Right lobe of liver (tissue), 6 donors: ENCODE results near the gene KIAA1614. TPM values are rescaled to one million over a fixed set of nuclear protein-coding genes. Genes with fewer than 3 reads are reported as not detected.
A peak's percentile ranks its signal among the peaks of the same experiment; 100 is the strongest.

Source experiments
- ATAC-seq, 4 donors: fragments of 200-7000 bp; cut with Tn5 transposase; one replicate each; pipeline ENCODE4 v1.9.1; 2020; ENCODE audit warnings: mild to moderate bottlenecking in 4 of 4, moderate library complexity in 4 of 4
- DNase-seq, 3 donors: peaks; one replicate each; pipeline ENCODE4 v3.0.0-alpha.2; 2020
- H3K27ac ChIP-seq, 3 donors: fragments of 200-600 bp; one replicate each; pipeline ENCODE4 v1.8.0; 2022
- H3K27me3 ChIP-seq, 2 donors: fragments of 200-600 bp; one replicate each; pipeline ENCODE4 v1.8.0; 2022
- H3K36me3 ChIP-seq, 4 donors: fragments of 200-600 bp; sonication (generic) in 1 of 4; one replicate each; pipeline versions ENCODE4 v1.5.1 to v1.8.0; 2017 to 2022; ENCODE audit warnings: control low read depth in 1 of 4
- H3K4me1 ChIP-seq, 4 donors: fragments of 200-600 bp; sonication (generic) in 1 of 4; one replicate each; pipeline versions ENCODE4 v1.5.1 to v1.8.0; 2017 to 2022; ENCODE audit warnings: control low read depth in 1 of 4
- H3K4me3 ChIP-seq, 3 donors: fragments of 200-600 bp; one replicate each; pipeline ENCODE4 v1.8.0; 2022
- H3K9me3 ChIP-seq, 4 donors: fragments of 200-600 bp; sonication (generic) in 1 of 4; one replicate each; pipeline versions ENCODE4 v1.5.1 to v1.8.0; 2017 to 2022; ENCODE audit warnings: control low read depth in 1 of 4
- POLR2A ChIP-seq: fragments of 450-650 bp; IDR thresholded peaks from one replicate; pipeline ENCODE4 v1.6.1; 2017; ENCODE audit warnings: antibody characterized with exemption, mild to moderate bottlenecking
- WGBS: methylation state at CpG from one replicate; pipeline ENCODE4 v1.1.6; 2018; ENCODE audit warnings: low coverage, low lambda C conversion rate; ENCODE audit not compliant: insufficient coverage; ENCODE audit errors: missing lambda C conversion rate; 5-methylcytosine and 5-hydroxymethylcytosine counted together
- intact Hi-C, 2 donors: fragments of 100-400 bp; cut with DNase I; formaldehyde crosslinking; loops; one replicate each; pipeline versions ENCODE4 v1.11.2 to v1.14.1; 2022
- total RNA-seq, 6 experiments: library from RNA; depleted of rRNA in 2 of 6; stranded (reverse); fragments of >200 nt in 2 of 6; fragmentation: NEBNext Ultra II Directional in 3 of 6; extraction: Animal tissue kit (Norgen Biotek cat#: 25700) in 3 of 6; gene quantifications; one replicate each; pipeline versions ENCODE4 v1.1.0 to v1.2.4, GENCODE V29; 2016 to 2023
- TF ChIP-seq, protein P1 (sequence below), 4 donors: fragments of 200-600 bp in 3 of 4; fragments of 450-650 bp in 1 of 4; IDR thresholded peaks; one replicate each; pipeline versions ENCODE4 v1.5.1 to v1.8.0; 2016 to 2022; ENCODE audit warnings: antibody characterized with exemption in 4 of 4, mild to moderate bottlenecking in 2 of 4
- donor health status: DM: no; HTN: yes; CAD: no.
- donor health status: DM: no; HTN: no; CAD: no.
- donor health status: DM: no; HTN: no; CAD: no.
- donor health status: DM: no; HTN: yes; CAD: no.
- donor health status: DM: no; HTN: yes; CAD: no.

KIAA1614 gene
- total RNA-seq, 6 experiments from 2014 or later = 0.13 to 0.25 (median 0.21) TPM

DNA sequence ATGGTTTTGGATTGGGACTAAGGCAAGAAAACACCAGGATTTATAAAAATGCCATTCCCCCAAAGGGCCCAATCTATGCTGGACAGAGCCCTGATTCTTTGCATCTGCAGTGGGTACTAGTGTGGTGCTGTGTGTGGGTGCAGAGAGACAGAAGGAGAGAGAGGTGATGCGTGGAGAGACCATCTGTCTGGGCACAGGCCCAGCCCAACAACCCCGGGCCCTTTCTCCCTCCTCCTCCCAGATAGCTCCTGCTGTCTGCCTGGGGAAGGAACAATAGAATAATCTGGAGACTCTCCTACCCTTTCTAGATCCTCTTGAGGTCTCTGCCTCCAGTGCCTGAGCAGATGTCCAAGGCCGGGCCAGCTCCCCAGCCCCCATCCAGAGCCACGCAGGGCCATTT lies 15.1 kb downstream of the KIAA1614 start:
- DNase-seq (peak in 1 of 3 donors; percentile 16), ATAC-seq (no peak)
- TF ChIP-seq, protein P1, sequence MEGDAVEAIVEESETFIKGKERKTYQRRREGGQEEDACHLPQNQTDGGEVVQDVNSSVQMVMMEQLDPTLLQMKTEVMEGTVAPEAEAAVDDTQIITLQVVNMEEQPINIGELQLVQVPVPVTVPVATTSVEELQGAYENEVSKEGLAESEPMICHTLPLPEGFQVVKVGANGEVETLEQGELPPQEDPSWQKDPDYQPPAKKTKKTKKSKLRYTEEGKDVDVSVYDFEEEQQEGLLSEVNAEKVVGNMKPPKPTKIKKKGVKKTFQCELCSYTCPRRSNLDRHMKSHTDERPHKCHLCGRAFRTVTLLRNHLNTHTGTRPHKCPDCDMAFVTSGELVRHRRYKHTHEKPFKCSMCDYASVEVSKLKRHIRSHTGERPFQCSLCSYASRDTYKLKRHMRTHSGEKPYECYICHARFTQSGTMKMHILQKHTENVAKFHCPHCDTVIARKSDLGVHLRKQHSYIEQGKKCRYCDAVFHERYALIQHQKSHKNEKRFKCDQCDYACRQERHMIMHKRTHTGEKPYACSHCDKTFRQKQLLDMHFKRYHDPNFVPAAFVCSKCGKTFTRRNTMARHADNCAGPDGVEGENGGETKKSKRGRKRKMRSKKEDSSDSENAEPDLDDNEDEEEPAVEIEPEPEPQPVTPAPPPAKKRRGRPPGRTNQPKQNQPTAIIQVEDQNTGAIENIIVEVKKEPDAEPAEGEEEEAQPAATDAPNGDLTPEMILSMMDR (IDR thresholded peaks at IDR 0.05) = no peak
- TF ChIP-seq POLR2A = no peak
- intact Hi-C loops = no loop called here
- no peaks in the 10 kb centered on the region for H3K4me1 ChIP-seq
- H3K27ac ChIP-seq = no peak overlapping the region
- H3K36me3 ChIP-seq = no peaks in the 10 kb centered on the region
- H3K4me3 ChIP-seq = no peak overlapping the region
- H3K27me3 ChIP-seq = no peaks in the 10 kb centered on the region
- H3K9me3 ChIP-seq = no peaks in the 10 kb centered on the region
- WGBS = 85% methylated on average over 2 of the region's 4 CpGs

DNA sequence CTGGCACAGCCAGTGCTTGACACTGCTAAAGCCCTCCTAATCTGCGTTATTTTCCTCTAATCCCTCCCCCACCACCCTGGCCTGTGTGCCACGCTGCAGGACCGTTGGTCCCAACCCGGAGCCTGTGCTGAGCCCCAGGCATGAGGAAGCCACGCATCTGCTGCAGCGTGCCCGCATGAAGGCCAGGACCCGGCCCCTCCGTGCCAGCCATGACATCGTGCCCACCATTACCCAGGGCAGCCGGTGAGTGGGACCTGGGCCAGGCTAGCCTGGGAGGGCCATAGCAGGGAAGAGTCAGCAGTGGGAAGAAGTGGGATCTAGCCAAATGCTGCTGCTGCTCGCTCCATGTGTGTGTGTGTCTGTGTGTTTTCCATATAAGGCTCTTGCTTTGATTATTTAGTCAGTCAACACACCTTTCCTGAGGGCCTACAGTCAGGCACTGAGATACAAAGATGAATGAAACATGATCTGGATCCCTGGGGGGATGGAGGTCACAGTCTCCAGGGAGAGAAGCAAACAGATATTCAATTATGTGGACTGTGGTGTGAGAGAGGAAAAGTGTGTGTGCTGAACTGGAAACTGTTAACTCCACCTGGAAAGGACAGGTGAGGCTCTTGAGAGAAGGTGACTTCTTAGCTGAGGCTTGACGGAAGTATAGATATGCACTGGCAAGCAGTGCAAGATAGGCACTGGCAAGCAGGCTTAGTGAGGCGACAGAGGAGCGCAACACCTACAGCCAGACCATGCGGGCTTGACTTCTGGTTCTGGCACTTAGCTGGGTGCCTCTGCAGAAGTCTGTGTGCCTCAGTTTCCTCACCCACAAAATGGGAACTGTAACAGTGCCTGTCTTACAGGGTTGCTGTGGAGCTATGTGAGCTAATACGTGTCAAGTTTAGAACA lies 15.9 kb downstream of the KIAA1614 start:
- no peak overlapping the region for H3K27ac ChIP-seq
- H3K27me3 ChIP-seq = no peaks in the 10 kb centered on the region
- 85% methylated on average over 7 of the region's 17 CpGs for WGBS
- no peaks in the 10 kb centered on the region for H3K9me3 ChIP-seq
- H3K4me1 ChIP-seq = no peaks in the 10 kb centered on the region
- ATAC-seq (no peak), DNase-seq (no peak)
- no peaks in the 10 kb centered on the region for H3K36me3 ChIP-seq
- TF ChIP-seq, protein P1 (IDR thresholded peaks at IDR 0.05) = no peak
- no peak for TF ChIP-seq POLR2A
- intact Hi-C loops = no loop called here
- no peak overlapping the region for H3K4me3 ChIP-seq

GRCh38 chr1:180929389-180929788 lies 16.7 kb downstream of the KIAA1614 start:
- no peak for DNase-seq
- no peak for ATAC-seq
- TF ChIP-seq, protein P1 (IDR thresholded peaks at IDR 0.05) = no peak
- TF ChIP-seq POLR2A = no peak
- Histone ChIP-seq H3K4me1 (no peaks in the 10 kb centered on the region), H3K36me3 (no peaks in the 10 kb centered on the region), H3K9me3 (no peaks in the 10 kb centered on the region), H3K27me3 (no peaks in the 10 kb centered on the region), H3K4me3 (no peak overlapping the region), H3K27ac (no peak overlapping the region)
- no CpG with 5 or more reads among the region's 3 CpGs for WGBS
- intact Hi-C loops = no loop called here

DNA sequence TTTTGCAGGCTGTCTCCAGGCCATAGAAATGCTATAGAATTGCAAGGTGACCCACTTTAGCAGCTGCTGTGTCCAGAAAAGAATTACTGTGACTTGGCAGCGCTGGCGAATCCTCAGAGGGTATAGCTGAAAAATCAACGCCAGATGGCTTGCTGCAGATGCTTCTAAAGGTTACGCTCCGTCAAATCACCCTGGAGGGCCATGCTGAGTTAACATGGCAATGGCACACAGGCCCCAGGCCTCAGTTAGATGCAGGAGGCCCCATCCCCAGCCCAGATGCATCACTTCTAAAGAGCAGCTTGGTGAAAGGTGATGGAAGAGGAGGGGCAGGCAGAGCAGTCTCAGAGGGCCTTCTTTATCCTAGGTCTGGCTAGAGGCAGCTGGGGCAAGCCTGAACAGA lies 18.0 kb downstream of the KIAA1614 start:
- TF ChIP-seq POLR2A = no peak
- TF ChIP-seq, protein P1 (IDR thresholded peaks at IDR 0.05) = no peak
- Histone ChIP-seq H3K36me3 (no peaks in the 10 kb centered on the region), H3K4me3 (no peak overlapping the region), H3K27ac (no peak overlapping the region), H3K4me1 (no peaks in the 10 kb centered on the region), H3K9me3 (no peaks in the 10 kb centered on the region), H3K27me3 (no peaks in the 10 kb centered on the region)
- DNase-seq = no peak
- no peak for ATAC-seq
- WGBS = 84% methylated on average over 3 of the region's 5 CpGs
- intact Hi-C loops = no loop called here
